A549 (cell line): ENCODE data around the gene SEMA5B. TPM values are rescaled to one million over a fixed set of nuclear protein-coding genes. Genes with fewer than 3 reads are reported as not detected.

Experiments used
- ATAC-seq, 2 experiments: fragments of 200-7000 bp in 1 of 2; fragments of >200 bp in 1 of 2; cut with Nextera tagmentation in 1 of 2; cut with Tn5 transposase in 1 of 2; 3 replicates each; pipeline versions ENCODE4 v1.8.0 to v1.9.1; 2018 to 2020; ENCODE audit warnings: mild to moderate bottlenecking in 1 of 2, moderate library complexity in 1 of 2
- CTCF ChIA-PET: fragments of 300-600 bp; sonication (Branson Sonifier 250); formaldehyde crosslinking; extraction: SDS; loops from one replicate; lab custom pipeline; 2021; ENCODE audit warnings: antibody characterized with exemption, inconsistent platforms; lab: Yijun Ruan, JAX
- POLR2A ChIA-PET: fragments of 350-600 bp; formaldehyde crosslinking; extraction: SDS; loops from one replicate; lab custom pipeline; 2021; ENCODE audit warnings: antibody characterized with exemption, inconsistent platforms; lab: Yijun Ruan, JAX
- DNase-seq, 2 experiments: peaks; one replicate each; pipeline versions ENCODE4 v3.0.0 to v3.0.0-alpha.2; 2011 to 2016; ENCODE audit warnings: low read depth in 1 of 2, low spot score in 1 of 2
- FAIRE-seq: peaks from 2 replicates; lab custom pipeline; 2011; peaks lifted over from hg19 to GRCh38; lab: Jason Lieb, UNC
- H3K27ac ChIP-seq, 2 experiments: fragments of >200 bp; sonication (Bioruptor Twin); formaldehyde crosslinking; 3 replicates each; pipeline ENCODE4 v1.5.1; 2016 to 2017
- H3K4me1 ChIP-seq: fragments of >200 bp; sonication (Bioruptor Twin); formaldehyde crosslinking; 3 replicates; pipeline ENCODE4 v1.6.1; 2016
- H3K4me2 ChIP-seq: fragments of >200 bp; sonication (Bioruptor Twin); formaldehyde crosslinking; 3 replicates; pipeline ENCODE4 v1.6.1; 2016
- H3K4me3 ChIP-seq: fragments of >200 bp; sonication (Bioruptor Twin); formaldehyde crosslinking; 3 replicates; pipeline ENCODE4 v1.5.1; 2016
- H3K9me3 ChIP-seq: fragments of >200 bp; sonication (Bioruptor Twin); formaldehyde crosslinking; 3 replicates; pipeline ENCODE4 v1.6.1; 2016
- CBX2 ChIP-seq: fragments of 200-600 bp; sonication (generic); IDR thresholded peaks from 2 replicates; pipeline ENCODE4 v1.6.1; 2016; ENCODE audit warnings: low read depth, mild to moderate bottlenecking, borderline replicate concordance
- CBX8 ChIP-seq: fragments of 200-600 bp; sonication (generic); IDR thresholded peaks from 2 replicates; pipeline ENCODE4 v1.6.1; 2016
- CEBPB ChIP-seq, 2 experiments: fragments of >200 bp in 1 of 2; sonication (Bioruptor Twin) in 1 of 2; formaldehyde crosslinking in 1 of 2; IDR thresholded peaks; 2 replicates each; pipeline ENCODE4 v1.6.1; 2012 to 2016
- CHD2 ChIP-seq: fragments of 150-350 bp; IDR thresholded peaks from 2 replicates; pipeline ENCODE4 v1.6.1; 2014; ENCODE audit warnings: low read length; ENCODE audit not compliant: partially characterized antibody
- CHD4 ChIP-seq: fragments of 200-600 bp; sonication (generic); IDR thresholded peaks from 2 replicates; pipeline ENCODE4 v1.6.1; 2016; ENCODE audit warnings: antibody characterized with exemption, mild to moderate bottlenecking, borderline replicate concordance
- EHF ChIP-seq: fragments of 250-450 bp; sonication (Bioruptor Pico); IDR thresholded peaks from 2 replicates; pipeline ENCODE4 v1.5.0; 2020; ENCODE audit warnings: mild to moderate bottlenecking
- ESRRA ChIP-seq: fragments of 150-350 bp; IDR thresholded peaks from 2 replicates; pipeline ENCODE4 v1.6.1; 2014; ENCODE audit warnings: mild to moderate bottlenecking, low read length, borderline replicate concordance
- HOXB5 ChIP-seq: fragments of 250-450 bp; sonication (Bioruptor Pico); IDR thresholded peaks from 2 replicates; pipeline ENCODE4 v1.5.0; 2020; ENCODE audit warnings: mild to moderate bottlenecking, moderate library complexity
- JUNB ChIP-seq: fragments of >200 bp; sonication (Bioruptor Twin); formaldehyde crosslinking; IDR thresholded peaks from 2 replicates; pipeline ENCODE4 v1.6.1; 2016
- KDM1A ChIP-seq: fragments of 200-600 bp; sonication (generic); IDR thresholded peaks from 2 replicates; pipeline ENCODE4 v1.6.1; 2016; ENCODE audit warnings: low read depth, mild to moderate bottlenecking
- MYC ChIP-seq: IDR thresholded peaks from 2 replicates; pipeline ENCODE4 v1.6.1; 2012; ENCODE audit warnings: mild to moderate bottlenecking, inconsistent platforms, low read length, improper control_type of control experiment, borderline replicate concordance
- NFE2L2 ChIP-seq: fragments of 150-350 bp; conservative IDR thresholded peaks from 2 replicates; pipeline ENCODE4 v1.6.1; 2014; ENCODE audit warnings: low read length
- NR3C1 ChIP-seq: fragments of >200 bp; sonication (Bioruptor Twin); formaldehyde crosslinking; IDR thresholded peaks from 3 replicates; pipeline ENCODE4 v1.6.1; 2017
- PHF8 ChIP-seq: fragments of 200-600 bp; sonication (generic); IDR thresholded peaks from 2 replicates; pipeline ENCODE4 v1.6.1; 2016; ENCODE audit warnings: low read depth, mild to moderate bottlenecking, antibody characterized with exemption, moderate library complexity, borderline replicate concordance
- RARB ChIP-seq: fragments of 250-450 bp; sonication (Bioruptor Pico); IDR thresholded peaks from 2 replicates; pipeline ENCODE4 v1.8.0; 2021; ENCODE audit warnings: mild to moderate bottlenecking, moderate library complexity
- RFX5 ChIP-seq: fragments of 450-650 bp; IDR thresholded peaks from 2 replicates; pipeline ENCODE4 v1.7.1; 2014; ENCODE audit warnings: antibody characterized with exemption, mild to moderate bottlenecking, moderate library complexity
- SREBF2 ChIP-seq: fragments of 450-650 bp; IDR thresholded peaks from 2 replicates; pipeline ENCODE4 v1.6.1; 2014; ENCODE audit warnings: mild to moderate bottlenecking, moderate library complexity
- TFCP2L1 ChIP-seq: fragments of 250-450 bp; sonication (Bioruptor Pico); IDR thresholded peaks from 2 replicates; pipeline ENCODE4 v1.5.0; 2021; ENCODE audit warnings: mild to moderate bottlenecking
- TP53 ChIP-seq: fragments of 250-450 bp; sonication (Bioruptor Pico); IDR thresholded peaks from 2 replicates; pipeline ENCODE4 v1.5.0; 2021; ENCODE audit warnings: mild to moderate bottlenecking, moderate library complexity
- ZC3H11A ChIP-seq: fragments of 450-650 bp; IDR thresholded peaks from 2 replicates; pipeline ENCODE4 v1.6.1; 2014; ENCODE audit warnings: antibody characterized with exemption, mild to moderate bottlenecking
- ZFP36 ChIP-seq: fragments of 450-650 bp; IDR thresholded peaks from 2 replicates; pipeline ENCODE4 v1.6.1; 2014; ENCODE audit warnings: borderline replicate concordance; ENCODE audit not compliant: partially characterized antibody
- ZNF302 ChIP-seq: fragments of 250-450 bp; sonication (Bioruptor Pico); IDR thresholded peaks from 2 replicates; pipeline ENCODE4 v1.9.0; 2021; ENCODE audit warnings: inconsistent platforms, mild to moderate bottlenecking, moderate library complexity
- WGBS: methylation state at CpG from one replicate; pipeline ENCODE4 v1.1.6; 2017; ENCODE audit errors: missing lambda C conversion rate; 5-methylcytosine and 5-hydroxymethylcytosine counted together
- polyA plus RNA-seq, 4 experiments: library from polyadenylated mRNA; depleted of rRNA in 3 of 4; stranded (reverse); fragments of >200 nt; fragmentation: RNase III in 1 of 4; extraction: RNeasy Plus Mini Kit Qiagen cat#74134 plus additional on column Dnase treatment in 1 of 4; gene quantifications; 2 replicates in 3 of 4; 3 replicates in 1 of 4; pipeline ENCODE4 v1.2.3, GENCODE V29; 2011 to 2017
- TF ChIP-seq, protein P1 (sequence below): fragments of 250-450 bp; sonication (Bioruptor Pico); IDR thresholded peaks from 2 replicates; pipeline ENCODE4 v1.5.0; 2021; ENCODE audit warnings: mild to moderate bottlenecking, moderate library complexity, borderline replicate concordance
- TF ChIP-seq, protein P2 (sequence below): fragments of 250-450 bp; sonication (Bioruptor Pico); IDR thresholded peaks from 2 replicates; pipeline ENCODE4 v1.5.0; 2020; ENCODE audit warnings: low read depth, mild to moderate bottlenecking, moderate library complexity
- TF ChIP-seq, protein P3 (sequence below): fragments of >200 bp; sonication (Bioruptor Twin); formaldehyde crosslinking; IDR thresholded peaks from 3 replicates; pipeline ENCODE4 v1.5.1; 2016

SEMA5B gene
- polyA plus RNA-seq, 2 of the 4 experiments (the other 2 are of a cell fraction): 0.03 TPM; not detected in 1

DNA sequence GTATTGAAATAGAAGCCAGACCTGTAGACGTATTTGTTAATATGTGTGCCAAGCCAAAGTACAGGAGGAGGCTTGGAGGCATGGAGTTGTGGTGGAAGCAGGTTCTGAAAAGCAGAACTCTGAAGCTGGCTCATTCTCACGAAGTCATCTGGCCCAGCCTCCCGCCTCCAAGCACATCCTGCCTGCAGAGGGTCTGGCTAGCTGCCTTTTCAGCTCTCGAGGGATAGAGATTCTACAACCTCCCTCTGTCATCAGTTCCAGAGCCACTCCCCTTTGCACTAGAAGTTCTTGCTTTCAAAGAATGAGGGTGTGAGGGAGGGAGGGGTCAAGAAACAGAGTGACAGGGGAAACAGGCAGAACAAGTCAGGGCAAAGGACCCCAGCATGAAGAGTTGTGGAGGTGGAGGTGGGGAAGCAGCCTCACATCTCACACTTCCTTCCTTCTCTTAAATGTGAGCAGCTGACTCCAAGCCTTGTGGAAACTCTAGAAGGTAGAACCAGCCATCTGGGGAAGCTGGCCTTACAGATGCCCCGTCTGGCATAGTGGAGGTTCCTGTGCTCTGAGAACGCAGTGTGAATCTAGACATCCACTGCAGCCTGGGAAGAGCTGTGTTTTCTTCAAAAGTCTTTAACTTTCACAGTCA is 137.4 kb downstream of the SEMA5B start:
- ChIA-PET CTCF (interaction anchor here (1.1 to 1.3 kb wide), 3 partner anchors 12 to 14 kb away, joined by 3 read pairs; no protein-coding TSS in a partner anchor), POLR2A (no interaction called here)
- TF ChIP-seq CBX2: no peak
- TF ChIP-seq, protein P1, sequence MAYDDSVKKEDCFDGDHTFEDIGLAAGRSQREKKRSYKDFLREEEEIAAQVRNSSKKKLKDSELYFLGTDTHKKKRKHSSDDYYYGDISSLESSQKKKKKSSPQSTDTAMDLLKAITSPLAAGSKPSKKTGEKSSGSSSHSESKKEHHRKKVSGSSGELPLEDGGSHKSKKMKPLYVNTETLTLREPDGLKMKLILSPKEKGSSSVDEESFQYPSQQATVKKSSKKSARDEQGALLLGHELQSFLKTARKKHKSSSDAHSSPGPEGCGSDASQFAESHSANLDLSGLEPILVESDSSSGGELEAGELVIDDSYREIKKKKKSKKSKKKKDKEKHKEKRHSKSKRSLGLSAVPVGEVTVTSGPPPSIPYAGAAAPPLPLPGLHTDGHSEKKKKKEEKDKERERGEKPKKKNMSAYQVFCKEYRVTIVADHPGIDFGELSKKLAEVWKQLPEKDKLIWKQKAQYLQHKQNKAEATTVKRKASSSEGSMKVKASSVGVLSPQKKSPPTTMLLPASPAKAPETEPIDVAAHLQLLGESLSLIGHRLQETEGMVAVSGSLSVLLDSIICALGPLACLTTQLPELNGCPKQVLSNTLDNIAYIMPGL (CRISPR knock-in tag): no peak
- TF ChIP-seq SREBF2: no peak
- no peak for TF ChIP-seq CHD2
- TF ChIP-seq, protein P2, sequence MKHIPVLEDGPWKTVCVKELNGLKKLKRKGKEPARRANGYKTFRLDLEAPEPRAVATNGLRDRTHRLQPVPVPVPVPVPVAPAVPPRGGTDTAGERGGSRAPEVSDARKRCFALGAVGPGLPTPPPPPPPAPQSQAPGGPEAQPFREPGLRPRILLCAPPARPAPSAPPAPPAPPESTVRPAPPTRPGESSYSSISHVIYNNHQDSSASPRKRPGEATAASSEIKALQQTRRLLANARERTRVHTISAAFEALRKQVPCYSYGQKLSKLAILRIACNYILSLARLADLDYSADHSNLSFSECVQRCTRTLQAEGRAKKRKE: no peak
- TF ChIP-seq CEBPB (IDR thresholded peaks at IDR 0.05): no peak
- no peak for TF ChIP-seq ESRRA
- TF ChIP-seq RFX5: no peak
- no peak for TF ChIP-seq PHF8
- no peak for TF ChIP-seq KDM1A
- no peak for TF ChIP-seq ZFP36
- no peak for TF ChIP-seq HOXB5 (CRISPR knock-in tag)
- H3K9me3 ChIP-seq: no peaks in the 10 kb centered on the region
- no peak overlapping the region for H3K4me3 ChIP-seq
- ATAC-seq: no peak
- H3K4me1 ChIP-seq: no peaks in the 10 kb centered on the region
- no peak for FAIRE-seq
- 69% methylated on average over 6 of the region's 6 CpGs for WGBS
- no peak for DNase-seq
- no peak overlapping the region for H3K4me2 ChIP-seq
- H3K27ac ChIP-seq: no peak overlapping the region

DNA sequence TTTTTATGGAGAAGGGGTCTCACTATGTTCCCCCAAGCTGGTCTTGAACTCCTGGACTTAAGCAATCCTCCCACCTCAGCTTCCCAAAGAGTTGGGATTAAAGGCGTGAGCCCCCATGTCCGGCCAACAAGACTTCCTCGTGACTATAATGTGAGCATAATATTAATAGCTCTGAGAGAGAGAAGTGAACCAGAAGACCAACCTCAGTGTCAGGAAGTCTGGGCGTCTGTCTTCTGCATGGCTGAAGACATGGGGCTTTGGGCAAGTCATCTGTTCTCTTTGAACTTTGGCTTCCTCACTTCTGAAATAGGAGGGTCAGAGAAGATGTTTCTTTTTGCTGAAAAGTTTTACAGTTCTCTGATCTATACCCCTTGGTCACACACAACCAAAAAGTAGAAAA is 140.6 kb downstream of the SEMA5B start:
- no peak overlapping the region for H3K27ac ChIP-seq
- no peak overlapping the region for H3K4me2 ChIP-seq
- H3K4me3 ChIP-seq: no peak overlapping the region
- POLR2A ChIA-PET: no interaction called here
- no peaks in the 10 kb centered on the region for H3K4me1 ChIP-seq
- no peak for FAIRE-seq
- DNase-seq: no peak
- ATAC-seq: no peak
- TF ChIP-seq EHF (CRISPR knock-in tag) (no peak), MYC (no peak), PHF8 (no peak), CHD4 (no peak), CBX8 (no peak), NFE2L2 (no peak)
- 85% methylated on average over 4 of the region's 4 CpGs for WGBS
- CTCF ChIA-PET: interaction anchor here (1.1 kb wide), 1 partner anchor 31 kb away, joined by 3 read pairs; no protein-coding TSS in a partner anchor
- H3K9me3 ChIP-seq: no peaks in the 10 kb centered on the region

DNA sequence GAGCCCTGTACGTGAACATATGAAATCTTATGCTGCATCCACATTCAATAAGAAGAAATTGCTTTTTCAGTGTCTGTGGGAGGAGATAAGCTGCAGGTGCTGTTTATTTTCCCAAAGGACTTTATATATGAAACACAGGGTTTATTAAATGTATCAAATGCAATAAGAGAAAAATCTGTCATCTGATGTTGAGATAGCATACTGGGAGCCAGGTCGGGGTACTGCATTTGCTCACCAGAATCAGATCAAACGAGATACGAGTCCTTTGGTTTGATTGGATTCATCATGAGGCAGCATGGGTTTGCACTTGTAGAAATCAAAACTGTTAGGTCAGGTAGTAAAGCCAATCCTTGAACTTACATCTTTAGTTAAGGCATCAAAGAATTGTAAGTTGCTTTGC is 141.3 kb downstream of the SEMA5B start:
- Histone ChIP-seq H3K9me3 (no peaks in the 10 kb centered on the region), H3K27ac (no peak overlapping the region), H3K4me2 (no peak overlapping the region), H3K4me3 (no peak overlapping the region), H3K4me1 (no peaks in the 10 kb centered on the region)
- FAIRE-seq: no peak
- ChIA-PET POLR2A (no interaction called here), CTCF (interaction anchor here (0.7 to 1.1 kb wide), 2 partner anchors 12 to 31 kb away, joined by 3 to 4 read pairs; no protein-coding TSS in a partner anchor)
- no peak for ATAC-seq
- 86% methylated on average over 4 of the region's 4 CpGs for WGBS
- no peak for DNase-seq
- TF ChIP-seq TFCP2L1 (CRISPR knock-in tag) (no peak), ZC3H11A (no peak), KDM1A (no peak), NR3C1 (no peak), ZNF302 (CRISPR knock-in tag) (no peak), JUNB (no peak), RARB (CRISPR knock-in tag) (no peak), TP53 (CRISPR knock-in tag) (no peak), EHF (CRISPR knock-in tag) (no peak), PHF8 (no peak), MYC (no peak), CBX2 (no peak)
- TF ChIP-seq, protein P3, sequence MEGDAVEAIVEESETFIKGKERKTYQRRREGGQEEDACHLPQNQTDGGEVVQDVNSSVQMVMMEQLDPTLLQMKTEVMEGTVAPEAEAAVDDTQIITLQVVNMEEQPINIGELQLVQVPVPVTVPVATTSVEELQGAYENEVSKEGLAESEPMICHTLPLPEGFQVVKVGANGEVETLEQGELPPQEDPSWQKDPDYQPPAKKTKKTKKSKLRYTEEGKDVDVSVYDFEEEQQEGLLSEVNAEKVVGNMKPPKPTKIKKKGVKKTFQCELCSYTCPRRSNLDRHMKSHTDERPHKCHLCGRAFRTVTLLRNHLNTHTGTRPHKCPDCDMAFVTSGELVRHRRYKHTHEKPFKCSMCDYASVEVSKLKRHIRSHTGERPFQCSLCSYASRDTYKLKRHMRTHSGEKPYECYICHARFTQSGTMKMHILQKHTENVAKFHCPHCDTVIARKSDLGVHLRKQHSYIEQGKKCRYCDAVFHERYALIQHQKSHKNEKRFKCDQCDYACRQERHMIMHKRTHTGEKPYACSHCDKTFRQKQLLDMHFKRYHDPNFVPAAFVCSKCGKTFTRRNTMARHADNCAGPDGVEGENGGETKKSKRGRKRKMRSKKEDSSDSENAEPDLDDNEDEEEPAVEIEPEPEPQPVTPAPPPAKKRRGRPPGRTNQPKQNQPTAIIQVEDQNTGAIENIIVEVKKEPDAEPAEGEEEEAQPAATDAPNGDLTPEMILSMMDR: no peak
- TF ChIP-seq, protein P2: no peak
